Esophagus muscularis mucosa (tissue), 4 donors: Measurements from ENCODE around the gene RAB42.

Source experiments
- EP300 ChIP-seq: sonication (generic); formaldehyde crosslinking; IDR thresholded peaks from one replicate; pipeline ENCODE4 v1.6.1; 2017; ENCODE audit warnings: antibody characterized with exemption
- POLR2A ChIP-seq: fragments of 450-650 bp; IDR thresholded peaks from one replicate; pipeline ENCODE4 v1.6.1; 2017; ENCODE audit warnings: antibody characterized with exemption, moderate library complexity, mild to moderate bottlenecking, low read depth
- POLR2AphosphoS5 ChIP-seq, 2 donors: sonication (generic); formaldehyde crosslinking; IDR thresholded peaks; one replicate each; pipeline ENCODE4 v1.6.1; 2017; ENCODE audit warnings: antibody characterized with exemption in 2 of 2
- TF ChIP-seq, protein P1 (sequence below), 3 experiments: fragments of 200-600 bp in 2 of 3; fragments of 450-650 bp in 1 of 3; sonication (generic) in 2 of 3; IDR thresholded peaks; one replicate each; pipeline ENCODE4 v1.5.1; 2017 to 2019; ENCODE audit warnings: antibody characterized with exemption in 3 of 3, mild to moderate bottlenecking in 2 of 3, moderate library complexity in 1 of 3

DNA sequence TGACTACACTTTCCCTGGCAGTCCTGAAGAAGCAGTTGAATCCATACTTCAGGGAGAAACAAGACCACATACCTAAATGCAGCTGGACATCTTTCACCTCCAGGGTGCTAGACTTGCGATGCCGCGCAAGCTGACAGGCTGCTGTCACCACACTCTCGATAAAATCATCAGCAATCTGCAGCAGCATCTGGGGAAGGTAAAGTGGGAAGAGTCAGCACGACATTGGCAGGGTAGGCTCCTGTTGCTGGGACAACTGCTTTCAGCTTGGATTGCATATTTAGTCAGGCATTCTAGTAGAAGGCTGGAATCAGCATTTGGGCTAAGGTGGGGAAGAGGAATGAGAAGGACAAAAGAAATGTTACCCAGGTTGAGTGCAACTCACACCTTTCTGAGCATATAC is 21.1 kb downstream of the RAB42 start:
- no peak for TF ChIP-seq POLR2A
- TF ChIP-seq EP300: no peak
- TF ChIP-seq, protein P1, sequence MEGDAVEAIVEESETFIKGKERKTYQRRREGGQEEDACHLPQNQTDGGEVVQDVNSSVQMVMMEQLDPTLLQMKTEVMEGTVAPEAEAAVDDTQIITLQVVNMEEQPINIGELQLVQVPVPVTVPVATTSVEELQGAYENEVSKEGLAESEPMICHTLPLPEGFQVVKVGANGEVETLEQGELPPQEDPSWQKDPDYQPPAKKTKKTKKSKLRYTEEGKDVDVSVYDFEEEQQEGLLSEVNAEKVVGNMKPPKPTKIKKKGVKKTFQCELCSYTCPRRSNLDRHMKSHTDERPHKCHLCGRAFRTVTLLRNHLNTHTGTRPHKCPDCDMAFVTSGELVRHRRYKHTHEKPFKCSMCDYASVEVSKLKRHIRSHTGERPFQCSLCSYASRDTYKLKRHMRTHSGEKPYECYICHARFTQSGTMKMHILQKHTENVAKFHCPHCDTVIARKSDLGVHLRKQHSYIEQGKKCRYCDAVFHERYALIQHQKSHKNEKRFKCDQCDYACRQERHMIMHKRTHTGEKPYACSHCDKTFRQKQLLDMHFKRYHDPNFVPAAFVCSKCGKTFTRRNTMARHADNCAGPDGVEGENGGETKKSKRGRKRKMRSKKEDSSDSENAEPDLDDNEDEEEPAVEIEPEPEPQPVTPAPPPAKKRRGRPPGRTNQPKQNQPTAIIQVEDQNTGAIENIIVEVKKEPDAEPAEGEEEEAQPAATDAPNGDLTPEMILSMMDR (IDR thresholded peaks at IDR 0.05): no peak
- no peak for TF ChIP-seq POLR2AphosphoS5 (IDR thresholded peaks at IDR 0.05)
